Neural cell (in vitro differentiated cells): ENCODE data around the gene GRIN1. TPM values are rescaled to one million over a fixed set of nuclear protein-coding genes. Genes with fewer than 3 reads are reported as not detected.

Source experiments
- H2AFZ ChIP-seq: fragments of 200-600, 300-800 bp; sonication (generic), shearing (Covaris generic); 2 replicates; pipeline ENCODE4 v1.6.0; 2014; ENCODE audit warnings: low read depth, mild to moderate bottlenecking, antibody characterized with exemption, low read length, moderate library complexity
- H3F3A ChIP-seq: fragments of 200-600 bp; shearing (Covaris generic); 2 replicates; pipeline ENCODE4 v1.6.1; 2016; ENCODE audit warnings: mild to moderate bottlenecking, moderate library complexity, mixed read lengths, antibody characterized with exemption, low read length; ENCODE audit not compliant: insufficient read depth, poor library complexity, severe bottlenecking
- H3K27ac ChIP-seq: fragments of 200-600, 300-800 bp; sonication (generic), shearing (Covaris generic); 2 replicates; pipeline ENCODE4 v1.5.1; 2014; ENCODE audit warnings: mild to moderate bottlenecking, low read length, moderate library complexity
- H3K27me3 ChIP-seq: fragments of 300-800, 200-600 bp; sonication (generic), shearing (Covaris generic); 2 replicates; pipeline ENCODE4 v1.6.0; 2014; ENCODE audit warnings: mild to moderate bottlenecking, low read depth, low read length, moderate library complexity; ENCODE audit not compliant: insufficient read depth
- H3K36me3 ChIP-seq: fragments of 300-800, 200-600 bp; sonication (generic), shearing (Covaris generic); 2 replicates; pipeline ENCODE4 v1.5.1; 2014; ENCODE audit warnings: mild to moderate bottlenecking, antibody characterized with exemption, low read length, moderate library complexity; ENCODE audit not compliant: insufficient read depth
- H3K4me2 ChIP-seq: fragments of 300-800, 200-600 bp; sonication (generic), shearing (Covaris generic); 2 replicates; pipeline ENCODE4 v1.6.0; 2014; ENCODE audit warnings: mild to moderate bottlenecking, low read length
- H3K4me3 ChIP-seq: fragments of 300-800, 200-600 bp; sonication (generic), shearing (Covaris generic); 2 replicates; pipeline ENCODE4 v1.5.1; 2014; ENCODE audit warnings: mild to moderate bottlenecking, low read length, moderate library complexity
- H3K79me2 ChIP-seq: fragments of 200-600 bp; shearing (Covaris generic); replicated peaks from 2 replicates; pipeline ENCODE4 v1.6.0; 2014; ENCODE audit warnings: mild to moderate bottlenecking, low read length, moderate library complexity; ENCODE audit not compliant: insufficient read depth
- H3K9ac ChIP-seq: fragments of 300-800, 200-600 bp; sonication (generic), shearing (Covaris generic); 2 replicates; pipeline ENCODE4 v1.6.1; 2016; ENCODE audit warnings: mild to moderate bottlenecking, low read length, mixed read lengths
- H3K9me2 ChIP-seq: fragments of 200-600 bp; shearing (Covaris generic); 2 replicates; pipeline ENCODE4 v1.6.1; 2016; ENCODE audit warnings: mild to moderate bottlenecking, low read length, mixed read lengths; ENCODE audit not compliant: insufficient read depth
- H3K9me3 ChIP-seq: fragments of 200-600, 300-800 bp; sonication (generic), shearing (Covaris generic); 2 replicates; pipeline ENCODE4 v1.6.1; 2016; ENCODE audit warnings: mild to moderate bottlenecking, mixed run types, low read length, moderate library complexity, mixed read lengths
- H4K20me1 ChIP-seq: fragments of 200-600 bp; shearing (Covaris generic); 2 replicates; pipeline ENCODE4 v1.6.1; 2016; ENCODE audit warnings: mild to moderate bottlenecking, mixed run types; ENCODE audit not compliant: insufficient read depth
- CTCF ChIP-seq: fragments of 450-650 bp; IDR thresholded peaks from 2 replicates; pipeline ENCODE4 v1.5.1; 2014; ENCODE audit warnings: antibody characterized with exemption, mild to moderate bottlenecking, moderate library complexity; ENCODE audit not compliant: poor library complexity, severe bottlenecking
- EP300 ChIP-seq: fragments of 450-650 bp; conservative IDR thresholded peaks from 2 replicates; pipeline ENCODE4 v1.6.1; 2014; ENCODE audit warnings: antibody characterized with exemption, mild to moderate bottlenecking, moderate library complexity; ENCODE audit not compliant: poor library complexity, severe bottlenecking
- EZH2 ChIP-seq: fragments of 200-600, 300-800 bp; shearing (Covaris generic), sonication (generic); IDR thresholded peaks from 2 replicates; pipeline ENCODE4 v1.6.1; 2014; ENCODE audit warnings: antibody characterized with exemption, low read length, borderline replicate concordance, mild to moderate bottlenecking; ENCODE audit not compliant: insufficient read depth, poor library complexity, severe bottlenecking
- MXI1 ChIP-seq: fragments of 450-650 bp; conservative IDR thresholded peaks from 2 replicates; pipeline ENCODE4 v1.6.1; 2014; ENCODE audit warnings: antibody characterized with exemption, mild to moderate bottlenecking; ENCODE audit not compliant: poor library complexity, severe bottlenecking
- POLR2AphosphoS5 ChIP-seq: IDR thresholded peaks from 2 replicates; pipeline ENCODE4 v1.6.1; 2012
- RAD21 ChIP-seq: fragments of 450-650 bp; conservative IDR thresholded peaks from 2 replicates; pipeline ENCODE4 v1.6.1; 2014; ENCODE audit warnings: antibody characterized with exemption, mild to moderate bottlenecking, moderate library complexity
- REST ChIP-seq: IDR thresholded peaks from 2 replicates; pipeline ENCODE4 v1.6.1; 2012; ENCODE audit warnings: borderline replicate concordance
- SMC3 ChIP-seq: fragments of 450-650 bp; conservative IDR thresholded peaks from 2 replicates; pipeline ENCODE4 v1.6.1; 2014; ENCODE audit warnings: antibody characterized with exemption, mild to moderate bottlenecking, moderate library complexity; ENCODE audit not compliant: poor library complexity
- TAF1 ChIP-seq: IDR thresholded peaks from 2 replicates; pipeline ENCODE4 v1.6.1; 2012; ENCODE audit warnings: low read depth
- polyA plus RNA-seq: library from polyadenylated mRNA; depleted of rRNA; stranded (reverse); fragments of >200 nt; gene quantifications from 2 replicates; pipeline ENCODE4 v1.2.3, GENCODE V29; 2014

GRIN1 gene
- polyA plus RNA-seq, 1 donor from 2014 or later, result 0.58 TPM

GRCh38 chr9:137147091-137147792 is 8.3 kb downstream of the GRIN1 start:
- Histone ChIP-seq H3K27me3 (peaks cover 19% of the 10 kb centered on the region), H4K20me1 (no peaks in the 10 kb centered on the region), H3K36me3 (no peaks in the 10 kb centered on the region)

GRCh38 chr9:137147793-137148160 is 8.8 kb downstream of the GRIN1 start:
- Histone ChIP-seq H3K79me2 (no peaks in the 10 kb centered on the region), H3F3A (no peaks in the 10 kb centered on the region), H3K27ac (no peak overlapping the region), H3K9ac (no peak overlapping the region), H2AFZ (no peak overlapping the region), H3K9me2 (no peaks in the 10 kb centered on the region), H3K27me3 (peaks cover 14% of the 10 kb centered on the region), H3K4me2 (no peak overlapping the region), H3K4me3 (no peak overlapping the region), H4K20me1 (no peaks in the 10 kb centered on the region), H3K9me3 (no peaks in the 10 kb centered on the region), H3K36me3 (no peaks in the 10 kb centered on the region)
- TF ChIP-seq REST (no peak), EZH2 (no peak), CTCF (no peak), POLR2AphosphoS5 (no peak), MXI1 (no peak)

More at GRCh38 chr9:137147091-137147792, 8.3 kb downstream of the GRIN1 start:
- Histone ChIP-seq H3K9me2 (no peaks in the 10 kb centered on the region), H2AFZ (no peak overlapping the region), H3K4me3 (no peak overlapping the region), H3K9ac (no peak overlapping the region), H3K4me2 (no peak overlapping the region), H3K27ac (no peak overlapping the region), H3K79me2 (no peaks in the 10 kb centered on the region), H3K9me3 (no peaks in the 10 kb centered on the region), H3F3A (no peaks in the 10 kb centered on the region)
- TF ChIP-seq REST (no peak), CTCF (no peak), RAD21 (no peak), EP300 (no peak), POLR2AphosphoS5 (no peak), TAF1 (no peak), EZH2 (no peak), SMC3 (no peak), MXI1 (no peak)
